H1 (cell line): ENCODE results near the gene NBAS. TPM values are rescaled to one million over a fixed set of nuclear protein-coding genes. Genes with fewer than 3 reads are reported as not detected.

Source experiments
- CTCF ChIA-PET: fragments of 300-600 bp; sonication (Branson Sonifier 250); formaldehyde crosslinking; loops from one replicate; lab custom pipeline; 2021; ENCODE audit not compliant: partially characterized antibody; lab: Charles Lee
- POLR2A ChIA-PET: fragments of 300-600 bp; sonication (Branson Sonifier 250); formaldehyde crosslinking; loops from one replicate; lab custom pipeline; 2021; ENCODE audit warnings: inconsistent platforms; ENCODE audit not compliant: partially characterized antibody; lab: Charles Lee
- DNase-seq, 2 experiments: peaks; one replicate each; pipeline versions ENCODE4 v3.0.0 to v3.0.0-alpha.2; 2010 to 2022; ENCODE audit warnings: low spot score in 2 of 2, low read depth in 1 of 2, mixed read lengths in 1 of 2
- FAIRE-seq: peaks from 2 replicates; lab custom pipeline; 2011; peaks lifted over from hg19 to GRCh38; lab: Jason Lieb, UNC
- H2AFZ ChIP-seq: 2 replicates; pipeline ENCODE4 v1.8.1; 2012; ENCODE audit warnings: low read length, inconsistent platforms
- H2AK5ac ChIP-seq: 2 replicates; pipeline ENCODE4 v1.6.1; 2013; ENCODE audit warnings: low read depth, low read length
- H2BK120ac ChIP-seq: replicated peaks from 2 replicates; pipeline ENCODE3; 2013; ENCODE audit warnings: low read depth, low read length, inconsistent platforms
- H2BK12ac ChIP-seq: 2 replicates; pipeline ENCODE4 v1.6.1; 2013; ENCODE audit warnings: low read depth, low read length
- H2BK15ac ChIP-seq: 2 replicates; pipeline ENCODE4 v1.6.1; 2013; ENCODE audit warnings: low read length
- H2BK20ac ChIP-seq: 2 replicates; pipeline ENCODE4 v1.6.1; 2013; ENCODE audit warnings: low read length
- H2BK5ac ChIP-seq: 2 replicates; pipeline ENCODE4 v1.6.1; 2013; ENCODE audit warnings: low read depth, low read length
- H3K14ac ChIP-seq: 2 replicates; pipeline ENCODE4 v1.6.1; 2013; ENCODE audit warnings: inconsistent platforms; ENCODE audit not compliant: insufficient read length
- H3K18ac ChIP-seq: 2 replicates; pipeline ENCODE4 v1.6.1; 2013; ENCODE audit warnings: low read length; ENCODE audit errors: extremely low read depth
- H3K23ac ChIP-seq: 2 replicates; pipeline ENCODE4 v1.6.1; 2013; ENCODE audit warnings: inconsistent platforms; ENCODE audit not compliant: insufficient read length
- H3K23me2 ChIP-seq: 2 replicates; pipeline ENCODE4 v1.6.1; 2013; ENCODE audit warnings: low read depth, low read length
- H3K27ac ChIP-seq: 2 replicates; pipeline ENCODE4 v1.6.1; 2011; ENCODE audit warnings: low read depth, low read length, inconsistent platforms
- H3K27me3 ChIP-seq, 4 experiments: replicated peaks in 1 of 4; 1 replicate in 1 of 4; 2 replicates in 3 of 4; pipeline versions ENCODE4 v1.6.1 to v1.8.1; 2011 to 2013; ENCODE audit warnings: low read length in 3 of 4, mild to moderate bottlenecking in 3 of 4, inconsistent platforms in 2 of 4, mixed read lengths in 2 of 4, moderate library complexity in 1 of 4; ENCODE audit not compliant: control insufficient read depth in 3 of 4, insufficient read depth in 3 of 4; ENCODE audit errors: extremely low read depth in 1 of 4
- H3K36me3 ChIP-seq, 4 experiments: 2 replicates each; pipeline versions ENCODE4 v1.6.1 to v1.8.1; 2011 to 2013; ENCODE audit warnings: mild to moderate bottlenecking in 4 of 4, low read length in 3 of 4, moderate library complexity in 2 of 4, control low read depth in 1 of 4, inconsistent platforms in 1 of 4; ENCODE audit not compliant: insufficient read depth in 4 of 4, control insufficient read depth in 2 of 4
- H3K4ac ChIP-seq: replicated peaks from 2 replicates; pipeline ENCODE3; 2013; ENCODE audit warnings: low read length, low read depth, mixed read lengths, inconsistent platforms; ENCODE audit not compliant: insufficient read length
- H3K4me1 ChIP-seq, 4 experiments: replicated peaks in 1 of 4; 1 replicate in 1 of 4; 2 replicates in 3 of 4; pipeline versions ENCODE4 v1.6.1 to v1.8.1; 2011 to 2013; ENCODE audit warnings: low read length in 3 of 4, inconsistent platforms in 2 of 4, mixed read lengths in 1 of 4; ENCODE audit not compliant: insufficient read depth in 4 of 4, control insufficient read depth in 3 of 4
- H3K4me2 ChIP-seq, 2 experiments: 2 replicates each; pipeline versions ENCODE4 v1.6.1 to v1.8.1; 2011 to 2013; ENCODE audit warnings: low read depth in 2 of 2, low read length in 2 of 2, control low read depth in 1 of 2, inconsistent platforms in 1 of 2, mild to moderate bottlenecking in 1 of 2; ENCODE audit not compliant: insufficient read depth in 1 of 2
- H3K4me3 ChIP-seq, 4 experiments: fragments of 200-600, 300-600 bp in 1 of 4; sonication (generic), shearing (Covaris generic), sonication (Bioruptor Twin) in 1 of 4; 2 replicates each; pipeline versions ENCODE4 v1.5.1 to v1.8.1; 2011 to 2016; ENCODE audit warnings: low read length in 4 of 4, low read depth in 3 of 4, control low read depth in 2 of 4, inconsistent platforms in 2 of 4, mild to moderate bottlenecking in 2 of 4, mixed read lengths in 1 of 4, moderate library complexity in 1 of 4; ENCODE audit not compliant: insufficient read depth in 2 of 4; ENCODE audit errors: extremely low read depth in 1 of 4
- H3K56ac ChIP-seq: replicated peaks from 2 replicates; pipeline ENCODE3; 2013; ENCODE audit warnings: low read depth, mild to moderate bottlenecking, mixed read lengths, low read length, inconsistent platforms; ENCODE audit not compliant: insufficient read length
- H3K79me1 ChIP-seq: 2 replicates; pipeline ENCODE4 v1.6.1; 2013; ENCODE audit warnings: low read depth, low read length, control low read depth
- H3K79me2 ChIP-seq, 2 experiments: 2 replicates each; pipeline versions ENCODE4 v1.6.1 to v1.8.1; 2012 to 2013; ENCODE audit warnings: low read length in 2 of 2, mild to moderate bottlenecking in 2 of 2, inconsistent platforms in 1 of 2; ENCODE audit not compliant: insufficient read depth in 2 of 2, control insufficient read depth in 1 of 2
- H3K9ac ChIP-seq, 4 experiments: replicated peaks in 1 of 4; 1 replicate in 1 of 4; 2 replicates in 3 of 4; pipeline versions ENCODE4 v1.6.1 to v1.8.1; 2011 to 2013; ENCODE audit warnings: low read depth in 3 of 4, low read length in 3 of 4, control low read depth in 2 of 4, mild to moderate bottlenecking in 2 of 4, moderate library complexity in 2 of 4, inconsistent platforms in 1 of 4; ENCODE audit errors: extremely low read depth in 1 of 4
- H3K9me3 ChIP-seq, 2 experiments: 2 replicates each; pipeline versions ENCODE4 v1.6.1 to v1.8.1; 2012 to 2013; ENCODE audit warnings: mild to moderate bottlenecking in 2 of 2, moderate library complexity in 2 of 2, control low read depth in 1 of 2, inconsistent platforms in 1 of 2, low read depth in 1 of 2, low read length in 1 of 2, mixed read lengths in 1 of 2; ENCODE audit not compliant: insufficient read depth in 2 of 2
- H4K20me1 ChIP-seq, 2 experiments: replicated peaks in 1 of 2; 2 replicates each; pipeline versions ENCODE3 to v1.8.1; 2011 to 2013; ENCODE audit warnings: inconsistent platforms in 2 of 2, low read length in 2 of 2, mild to moderate bottlenecking in 1 of 2; ENCODE audit not compliant: insufficient read depth in 2 of 2, control insufficient read depth in 1 of 2
- H4K5ac ChIP-seq: 2 replicates; pipeline ENCODE4 v1.6.1; 2013; ENCODE audit warnings: low read length, low read depth, mixed read lengths, inconsistent platforms; ENCODE audit not compliant: insufficient read length
- H4K8ac ChIP-seq: 2 replicates; pipeline ENCODE4 v1.8.0; 2013; ENCODE audit warnings: mild to moderate bottlenecking, moderate library complexity, low read length, inconsistent platforms; ENCODE audit not compliant: insufficient read depth; ENCODE audit errors: extremely low read depth
- H4K91ac ChIP-seq: replicated peaks from 2 replicates; pipeline ENCODE3; 2013; ENCODE audit warnings: low read length, mixed read lengths, inconsistent platforms; ENCODE audit not compliant: insufficient read length
- ATF2 ChIP-seq: IDR thresholded peaks from 2 replicates; pipeline ENCODE4 v1.6.1; 2012; ENCODE audit warnings: low read length, inconsistent platforms
- BACH1 ChIP-seq: IDR thresholded peaks from 2 replicates; pipeline ENCODE4 v1.6.1; 2012; ENCODE audit warnings: low read length, improper control_type of control experiment
- CHD2 ChIP-seq: IDR thresholded peaks from 2 replicates; pipeline ENCODE4 v1.6.1; 2012; ENCODE audit warnings: low read length, improper control_type of control experiment
- CREB1 ChIP-seq: IDR thresholded peaks from 2 replicates; pipeline ENCODE4 v1.6.1; 2012; ENCODE audit warnings: inconsistent platforms
- CTCF ChIP-seq, 3 experiments: IDR thresholded peaks; 1 replicate in 2 of 3; 2 replicates in 1 of 3; pipeline versions ENCODE4 v1.5.1 to v1.6.1; 2011; ENCODE audit warnings: low read length in 3 of 3, mild to moderate bottlenecking in 3 of 3, inconsistent platforms in 2 of 3, low read depth in 1 of 3, moderate library complexity in 1 of 3; ENCODE audit not compliant: insufficient read depth in 1 of 3; ENCODE audit errors: control extremely low read depth in 1 of 3
- POU5F1 ChIP-seq: IDR thresholded peaks from 2 replicates; pipeline ENCODE4 v1.6.1; 2011; ENCODE audit warnings: low read depth, mild to moderate bottlenecking, low read length, moderate library complexity
- RXRA ChIP-seq: IDR thresholded peaks from 2 replicates; pipeline ENCODE4 v1.6.1; 2011; ENCODE audit warnings: low read depth, mild to moderate bottlenecking, low read length, moderate library complexity; ENCODE audit not compliant: insufficient read depth
- SAP30 ChIP-seq: fragments of 300-600 bp; sonication (generic); IDR thresholded peaks from 2 replicates; pipeline ENCODE4 v1.7.1; 2012; ENCODE audit warnings: low read length, moderate library complexity, mild to moderate bottlenecking, inconsistent platforms; ENCODE audit not compliant: insufficient read depth, insufficient replicate concordance
- SRF ChIP-seq: IDR thresholded peaks from 2 replicates; pipeline ENCODE4 v1.6.1; 2011; ENCODE audit warnings: mild to moderate bottlenecking, low read depth, low read length, moderate library complexity
- SUZ12 ChIP-seq: fragments of 200-600 bp; sonication (generic); IDR thresholded peaks from 2 replicates; pipeline ENCODE4 v1.6.1; 2012; ENCODE audit warnings: mild to moderate bottlenecking, inconsistent platforms, low read length, moderate library complexity, mixed read lengths
- WGBS, 2 experiments: shearing (Covaris generic) in 1 of 2; methylation state at CpG; one replicate each; pipeline versions ENCODE4 v1.1.6 to v1.1.7; 2013 to 2015; ENCODE audit warnings: low lambda C conversion rate in 2 of 2, mixed read lengths in 2 of 2, inconsistent platforms in 1 of 2, low coverage in 1 of 2, missing lambda C conversion rate in 1 of 2; ENCODE audit not compliant: insufficient replicate concordance in 2 of 2, insufficient coverage in 1 of 2, insufficient read length in 1 of 2; ENCODE audit errors: extremely low coverage in 1 of 2, missing lambda C conversion rate in 1 of 2; 5-methylcytosine and 5-hydroxymethylcytosine counted together
- polyA plus RNA-seq, 7 experiments: library from polyadenylated mRNA; depleted of rRNA in 3 of 7; stranded (reverse) in 5 of 7; unstranded in 2 of 7; fragments of >200 nt in 5 of 7; fragments of 200-250 nt in 2 of 7; gene quantifications; 1 replicate in 5 of 7; 2 replicates in 1 of 7; 4 replicates in 1 of 7; pipeline versions ENCODE4 v1.2.1 to v1.2.3, GENCODE V29; 2011 to 2013; ENCODE audit warnings: missing spikeins in 2 of 7, mixed read lengths in 2 of 7
- total RNA-seq: library from RNA; stranded (reverse); fragmentation: NEBNext Ultra II Directional; extraction: Animal tissue kit (Norgen Biotek cat#: 25700); gene quantifications from 2 replicates; pipeline ENCODE4 v1.2.1, GENCODE V29; 2021

NBAS gene
- total and polyA plus RNA-seq, 2 of the 8 experiments (the other 6 are each of a cell fraction or from before 2014, with no cell fraction given): 19.6 to 34.8 TPM

DNA sequence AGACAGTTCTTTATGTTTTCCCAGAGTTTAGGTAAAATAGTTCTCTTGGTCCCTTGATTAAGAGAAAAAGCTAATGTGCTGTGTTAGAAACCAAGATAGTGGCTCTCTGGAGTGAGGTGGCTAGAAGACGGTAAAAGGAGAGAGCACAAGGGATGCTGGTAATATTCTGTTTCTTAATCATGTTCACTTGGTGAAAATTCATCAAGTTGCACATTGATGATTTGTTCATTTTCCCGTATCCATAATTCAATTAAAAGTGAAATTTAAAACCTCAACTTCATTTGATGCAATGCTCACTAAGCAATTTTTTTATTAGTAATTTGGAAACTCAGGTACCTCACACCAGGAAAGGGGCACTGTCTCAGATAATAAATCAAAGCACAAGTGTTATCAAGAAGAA lies 113.8 kb downstream of the NBAS start:
- DNase-seq: no peak
- no peak overlapping the region for H3K18ac ChIP-seq
- no peaks in the 10 kb centered on the region for H3K79me1 ChIP-seq
- ChIA-PET CTCF (interaction anchor here (0.6 kb wide), 1 partner anchor 16 kb away, joined by 3 read pairs; no protein-coding TSS in a partner anchor), POLR2A (no interaction called here)
- no peak overlapping the region for H2BK120ac ChIP-seq
- H3K4me2 ChIP-seq: no peak overlapping the region
- no peak overlapping the region for H2BK5ac ChIP-seq
- H2AK5ac ChIP-seq: no peak overlapping the region
- no peaks in the 10 kb centered on the region for H3K36me3 ChIP-seq
- no peak overlapping the region for H3K4me3 ChIP-seq
- no peak overlapping the region for H3K56ac ChIP-seq
- no peak overlapping the region for H3K9ac ChIP-seq
- H4K8ac ChIP-seq: no peak overlapping the region
- H3K23me2 ChIP-seq: no peaks in the 10 kb centered on the region
- H3K27ac ChIP-seq: no peak overlapping the region
- FAIRE-seq: no peak
- H3K27me3 ChIP-seq: no peaks in the 10 kb centered on the region
- H3K4ac ChIP-seq: no peak overlapping the region
- no peak overlapping the region for H2AFZ ChIP-seq
- no peak overlapping the region for H2BK15ac ChIP-seq
- no peak overlapping the region for H2BK20ac ChIP-seq
- no peak overlapping the region for H4K5ac ChIP-seq
- H3K79me2 ChIP-seq: no peaks in the 10 kb centered on the region
- H4K20me1 ChIP-seq: no peaks in the 10 kb centered on the region
- H4K91ac ChIP-seq: no peak overlapping the region
- 84% methylated on average over 2 of the region's 2 CpGs; no CpG with 5 or more reads in 1 of the 2 experiments for WGBS, 2 experiments
- no peak overlapping the region for H2BK12ac ChIP-seq
- H3K4me1 ChIP-seq: peaks cover 0 to 3% (median 0%) of the 10 kb centered on the region in 4 experiments; a peak in 2 of 7 replicates
- no peaks in the 10 kb centered on the region for H3K9me3 ChIP-seq
- H3K23ac ChIP-seq: no peak overlapping the region
- no peak overlapping the region for H3K14ac ChIP-seq
- no peak for TF ChIP-seq ATF2
- TF ChIP-seq CREB1: no peak
- TF ChIP-seq CHD2: no peak
- TF ChIP-seq SRF: no peak
- no peak for TF ChIP-seq POU5F1
- TF ChIP-seq RXRA: no peak
- TF ChIP-seq BACH1: no peak
- no peak for TF ChIP-seq SAP30
- no peak for TF ChIP-seq CTCF (IDR thresholded peaks at IDR 0.05; ENCODE audit: control extremely low read depth in 1 of 3, insufficient read depth in 1 of 3, low read depth in 1 of 3, low read length in 3 of 3)
- TF ChIP-seq SUZ12: no peak
